Right ventricle myocardium superior (tissue), 1 donor: ENCODE data around the gene COTL1. TPM values are rescaled to one million over a fixed set of nuclear protein-coding genes. Genes with fewer than 3 reads are reported as not detected.
"Not testable (repeated sequence)": the region's sequence is repeated elsewhere in the genome, so short reads cannot be mapped to it uniquely, and the experiment has no call there.

Source experiments
- ATAC-seq: fragments of 200-7000 bp; cut with Tn5 transposase; one replicate; pipeline ENCODE4 v1.9.1; 2020; ENCODE audit warnings: mild to moderate bottlenecking; ENCODE audit not compliant: poor library complexity
- DNase-seq: peaks from one replicate; pipeline ENCODE4 v3.0.0-alpha.2; 2020
- intact Hi-C: fragments of 100-400 bp; cut with DNase I; formaldehyde crosslinking; loops from one replicate; pipeline ENCODE4 v1.11.2; 2022
- total RNA-seq: library from RNA; stranded (reverse); fragmentation: NEBNext Ultra II Directional; extraction: Animal tissue kit (Norgen Biotek cat#: 25700); gene quantifications from one replicate; pipeline ENCODE4 v1.2.1, GENCODE V29; 2021
- donor health status: DM: no; HTN: yes; CAD: no; lungs with severe emphysema.

Gene COTL1
- total RNA-seq, 1 donor from 2014 or later = 14.4 TPM

DNA sequence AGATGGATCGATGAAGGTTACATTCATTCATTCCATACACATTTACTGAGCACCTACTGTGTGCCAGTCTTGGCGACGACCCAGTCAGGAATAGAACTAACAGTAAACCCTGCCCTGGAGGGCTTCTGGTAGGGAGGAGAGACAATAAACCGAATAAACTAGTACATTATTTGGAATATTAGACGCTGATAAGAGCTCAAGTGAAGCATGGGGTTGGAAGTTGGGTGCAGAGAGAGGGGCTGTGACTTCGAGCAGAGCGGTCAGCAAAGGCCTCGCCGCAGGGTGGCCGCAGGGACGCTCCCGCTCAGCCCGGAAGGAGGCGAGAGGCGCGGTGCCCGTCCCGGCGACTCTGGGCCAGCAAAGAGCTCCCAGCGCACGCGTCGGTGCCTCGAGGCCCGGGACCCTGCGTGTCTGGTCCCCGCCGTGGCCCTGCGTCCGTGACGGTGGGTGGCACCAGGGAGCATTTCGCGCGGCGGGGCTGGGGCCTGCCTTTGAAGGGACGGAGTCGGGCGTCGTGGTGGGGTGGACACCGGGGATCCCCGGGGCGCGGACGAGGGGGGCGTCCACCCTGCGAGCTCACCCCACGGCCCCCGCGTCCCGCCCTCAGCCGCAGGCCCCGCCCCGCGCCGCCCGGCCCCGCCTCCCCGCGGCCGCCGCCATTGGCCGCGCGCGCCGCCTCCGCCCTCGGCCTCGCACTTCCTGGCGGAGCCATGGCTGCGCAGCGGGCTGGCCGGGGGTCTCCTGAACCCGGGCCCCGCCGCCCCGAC, 30.1 kb upstream of the COTL1 start, which contains the start of gene KLHL36:
Gene KLHL36, plus strand, starts transcription at position 684 of the 767 bp plus-strand sequence. CDS start 2,357 bp downstream, outside the sequence.
- intact Hi-C loops = no loop called here
- ATAC-seq = peak; percentile 75
- DNase-seq = peak; percentile 83

DNA sequence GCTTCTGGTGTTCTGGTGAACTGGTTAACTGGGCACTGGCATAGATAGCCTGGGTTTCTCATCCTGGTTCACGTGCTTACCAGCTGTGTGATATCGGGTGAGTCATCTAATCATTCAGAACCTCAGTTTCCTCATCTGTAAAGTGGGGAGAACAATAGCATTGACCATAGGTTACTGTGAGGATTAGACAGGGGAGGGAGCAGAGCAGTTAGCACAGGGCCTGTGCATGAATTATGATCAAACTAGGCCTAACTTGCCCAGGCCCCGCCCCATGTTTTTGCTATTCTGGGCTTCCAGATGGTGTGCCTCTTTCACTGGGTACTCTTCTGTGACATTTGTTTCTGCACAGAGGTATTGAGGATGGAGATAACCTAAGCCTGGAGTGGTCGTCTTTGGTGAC, 25.8 kb upstream of the COTL1 start:
- ATAC-seq (peak; percentile 4), DNase-seq (no peak)
- intact Hi-C loops = no loop called here

DNA sequence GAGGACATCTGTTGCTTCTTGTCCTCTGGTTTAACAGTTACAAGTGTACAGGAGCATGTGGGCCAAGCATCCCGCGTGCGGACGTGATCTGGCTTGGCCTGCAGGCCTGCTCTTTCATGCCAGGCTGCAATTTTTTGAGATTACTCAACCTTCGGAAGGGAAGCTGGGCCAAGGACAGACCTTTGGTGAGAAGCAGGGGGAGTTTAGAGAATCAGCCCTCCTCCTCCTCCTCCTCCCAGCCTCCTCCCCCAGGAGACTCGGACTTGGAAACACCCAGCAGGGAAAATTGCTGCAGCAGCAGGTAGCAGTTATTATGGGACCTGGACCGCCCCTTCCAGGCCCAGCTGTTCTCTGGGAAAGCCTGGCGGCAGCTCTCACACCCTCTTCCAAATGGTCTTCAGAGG, 25.3 kb upstream of the COTL1 start:
- DNase-seq = peak; percentile 89
- intact Hi-C loops = no loop called here
- ATAC-seq = peak; percentile 86

DNA sequence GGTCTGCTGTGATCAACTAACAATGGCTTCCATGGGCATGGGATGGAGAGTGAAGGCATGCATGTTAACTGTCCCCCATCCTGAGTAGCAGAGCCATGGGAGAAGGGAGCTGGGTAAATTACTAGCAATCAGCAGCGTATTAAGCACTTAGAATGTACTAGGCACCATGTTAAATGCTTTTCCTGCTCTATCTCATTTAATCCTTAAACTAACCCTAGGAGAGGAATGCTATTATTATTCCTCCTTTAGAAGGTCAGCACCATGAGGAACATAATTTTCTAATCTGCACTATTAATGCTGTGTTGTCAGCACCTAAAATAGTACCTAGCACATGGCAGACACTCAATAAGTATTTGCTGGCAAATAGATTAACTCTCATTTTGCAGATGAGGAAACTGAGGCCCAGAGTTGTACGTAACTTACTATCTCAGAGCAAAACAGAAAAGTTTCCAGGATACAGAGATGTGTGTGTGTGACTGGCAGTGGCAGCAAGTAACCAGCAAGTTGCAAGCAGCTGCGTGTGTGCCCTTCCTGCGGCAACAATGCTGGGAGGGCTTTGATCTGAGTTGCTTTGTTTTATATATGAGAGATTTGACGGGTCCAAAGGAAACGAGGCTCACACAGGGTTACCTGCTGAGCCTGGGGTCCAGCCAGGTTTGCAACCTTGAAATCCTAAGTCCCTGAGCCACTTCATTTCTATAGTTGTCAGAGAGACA, 23.9 kb upstream of the COTL1 start:
- no peak for ATAC-seq
- intact Hi-C loops = no loop called here
- no peak for DNase-seq

DNA sequence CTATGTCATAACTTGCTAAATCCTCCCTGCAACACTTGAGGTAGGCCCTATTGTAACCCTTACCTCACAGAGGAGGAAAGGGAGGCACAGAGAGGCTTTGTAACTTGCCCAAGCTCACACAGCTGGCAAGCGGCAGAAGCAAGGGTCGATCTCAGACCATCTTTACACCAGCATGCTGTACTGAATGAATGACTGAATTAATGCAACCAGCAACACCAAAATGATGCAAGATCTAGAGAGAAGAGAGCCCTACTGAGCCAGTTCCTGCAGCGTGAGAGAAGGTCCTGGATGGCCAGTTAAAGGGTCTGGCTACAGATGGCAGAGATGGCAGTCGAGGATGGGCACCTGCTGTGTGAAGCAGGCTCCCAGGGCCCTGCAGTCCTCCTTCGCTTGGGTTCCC, 22.3 kb upstream of the COTL1 start:
- ATAC-seq = no peak
- no peak for DNase-seq
- intact Hi-C loops = no loop called here

DNA sequence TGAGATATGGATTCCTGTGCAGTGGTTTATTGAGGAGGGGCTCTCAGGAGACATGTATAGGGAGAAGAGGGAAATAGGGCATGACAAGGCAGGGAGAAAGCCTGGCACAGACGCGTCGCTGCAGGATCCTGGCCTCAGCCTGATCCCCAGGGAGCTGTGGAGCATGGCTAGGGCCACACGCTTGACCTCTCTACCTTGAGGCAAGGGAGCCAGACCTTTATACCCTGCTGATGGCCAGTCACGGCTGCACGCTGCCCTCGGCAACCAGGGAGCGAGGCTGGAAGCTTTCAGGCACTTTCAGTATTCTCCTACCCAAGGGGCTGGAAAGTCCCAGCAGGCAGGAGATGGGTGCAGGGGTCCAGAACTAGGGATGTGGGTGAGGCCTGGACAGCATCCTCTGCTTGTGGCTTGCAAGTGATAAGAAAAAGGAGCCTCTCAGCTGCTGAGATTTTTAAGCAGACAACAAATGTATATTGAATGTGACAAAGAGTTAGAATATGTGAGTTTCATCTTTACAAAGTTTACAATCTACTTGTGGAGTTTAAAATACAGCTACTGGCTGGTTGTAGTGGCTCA, 20.4 kb upstream of the COTL1 start:
- no peak for DNase-seq
- no peak for ATAC-seq

DNA sequence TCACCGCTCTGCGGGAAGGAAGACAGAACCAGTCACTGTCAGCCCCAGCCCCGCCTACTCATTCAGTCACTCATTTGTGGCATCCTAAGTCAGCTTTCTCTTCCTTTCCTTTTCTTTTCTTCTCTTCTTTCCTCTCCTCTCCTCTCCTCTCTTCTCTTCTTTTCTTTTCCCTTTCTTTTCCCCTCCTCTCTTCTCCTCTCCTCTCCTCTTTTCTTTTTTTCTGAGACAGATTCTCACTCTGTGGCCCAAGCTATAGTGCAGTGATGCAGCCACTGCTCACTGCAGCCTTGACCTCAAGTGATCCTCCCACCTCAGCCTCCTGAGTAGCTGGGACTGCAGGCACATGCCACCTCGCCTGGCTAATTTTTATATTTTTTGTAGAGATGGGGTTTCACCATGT, 19.8 kb upstream of the COTL1 start:
- DNase-seq (no peak), ATAC-seq (no peak)
- intact Hi-C loops = no loop called here

More for the DNA sequence above, 20.4 kb upstream of the COTL1 start:
- intact Hi-C loops = no loop called here

DNA sequence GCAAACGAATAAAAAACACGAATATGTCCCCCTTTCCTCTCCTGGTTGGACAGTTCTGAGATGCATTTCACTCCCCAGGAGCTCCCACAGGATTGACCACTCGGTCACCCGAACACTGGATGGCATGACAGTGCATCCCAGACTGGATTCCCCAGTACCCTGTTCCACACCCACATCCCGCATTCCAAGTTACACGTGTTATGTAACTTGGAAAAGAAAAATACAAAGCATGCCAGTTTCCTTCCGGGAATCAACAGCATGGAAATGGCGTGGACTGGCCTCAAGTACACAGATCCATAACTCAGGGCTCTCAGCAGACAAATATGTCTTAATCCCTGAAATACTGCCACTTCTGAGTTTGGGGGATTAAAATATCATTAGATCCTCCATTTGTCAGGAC, 17.8 kb upstream of the COTL1 start:
- ATAC-seq = peak; percentile 8
- DNase-seq = no peak
- intact Hi-C loops = no loop called here

DNA sequence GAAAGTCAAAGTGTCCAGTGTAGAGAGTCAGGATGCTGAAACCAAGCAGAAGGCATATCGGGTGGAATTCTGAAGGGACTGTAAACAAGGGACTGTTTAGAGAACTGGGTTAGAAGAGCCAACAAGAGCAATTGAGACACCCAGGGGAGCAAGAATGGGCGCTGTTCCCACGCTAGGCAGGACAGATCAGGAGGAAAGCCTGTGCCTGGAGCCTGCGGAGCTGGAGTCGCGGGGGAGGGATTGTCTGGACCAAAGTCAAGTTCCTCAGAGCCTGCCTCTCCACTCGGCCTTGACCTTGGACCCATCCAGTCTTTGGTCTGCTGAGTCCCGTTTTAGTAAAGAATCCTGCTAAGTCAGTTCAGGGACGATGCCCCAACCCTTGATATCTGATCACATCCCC, 15.7 kb upstream of the COTL1 start:
- DNase-seq = peak; percentile 93
- intact Hi-C loops = no loop called here
- ATAC-seq = peak; percentile 85

DNA sequence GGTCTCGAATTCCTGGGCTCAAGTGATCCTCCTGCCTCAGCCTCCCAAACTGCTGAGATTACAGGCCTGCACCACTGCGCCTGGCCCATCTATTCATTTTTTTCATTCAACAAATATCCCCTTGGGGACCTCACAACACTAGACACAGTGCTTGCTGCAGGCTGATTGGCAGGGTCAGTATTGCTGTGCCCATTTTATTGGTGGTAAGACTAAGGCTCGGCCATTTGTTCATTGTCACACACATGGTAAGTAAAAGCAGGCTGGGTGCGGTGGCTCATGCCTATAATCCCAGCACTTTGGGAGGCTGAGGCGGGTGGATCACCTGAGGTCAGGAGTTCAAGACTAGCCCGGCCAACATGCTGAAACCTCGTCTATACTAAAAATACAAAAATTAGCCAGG, 15.0 kb upstream of the COTL1 start:
- intact Hi-C loops, ATAC-seq: not testable (repeated sequence)

DNA sequence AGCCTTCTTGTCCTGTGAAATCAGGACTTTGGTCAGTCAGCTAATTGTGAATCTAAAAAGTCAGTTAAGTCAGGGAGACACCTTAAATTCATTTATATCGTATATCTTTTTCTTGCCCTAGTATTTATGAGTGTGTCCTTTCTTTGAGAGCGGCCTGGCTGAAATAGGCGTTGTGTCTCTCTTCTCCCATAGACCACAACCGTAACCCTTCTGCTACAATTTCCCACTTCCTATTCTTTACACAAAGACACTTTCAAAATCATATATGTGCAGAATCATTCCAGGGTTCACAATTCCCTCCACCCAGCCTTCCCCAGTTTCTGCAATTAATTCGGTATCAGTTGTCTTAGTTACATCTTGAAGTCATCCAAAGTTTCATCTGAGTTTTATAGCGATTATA, 14.0 kb upstream of the COTL1 start:
- ATAC-seq (no peak), DNase-seq (no peak)
- intact Hi-C loops = no loop called here

More for the DNA sequence above, 15.0 kb upstream of the COTL1 start:
- not testable (repeated sequence) for DNase-seq

DNA sequence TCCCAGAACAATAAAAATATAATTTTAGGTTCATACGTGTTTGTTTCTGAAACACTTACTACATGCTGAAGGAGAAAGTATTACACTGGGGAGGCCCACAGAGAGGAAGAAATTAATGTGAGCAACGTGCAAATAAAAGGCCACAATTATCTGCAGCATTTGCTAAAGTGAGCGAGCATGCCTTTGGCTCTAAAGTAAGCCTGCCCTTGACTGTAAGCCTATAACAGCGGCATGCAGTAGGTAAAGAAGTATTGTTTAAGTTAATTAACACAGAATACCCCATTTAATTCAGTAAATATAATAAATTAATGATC, 13.2 kb upstream of the COTL1 start:
- ATAC-seq (no peak), DNase-seq (no peak)
- intact Hi-C loops = no loop called here

DNA sequence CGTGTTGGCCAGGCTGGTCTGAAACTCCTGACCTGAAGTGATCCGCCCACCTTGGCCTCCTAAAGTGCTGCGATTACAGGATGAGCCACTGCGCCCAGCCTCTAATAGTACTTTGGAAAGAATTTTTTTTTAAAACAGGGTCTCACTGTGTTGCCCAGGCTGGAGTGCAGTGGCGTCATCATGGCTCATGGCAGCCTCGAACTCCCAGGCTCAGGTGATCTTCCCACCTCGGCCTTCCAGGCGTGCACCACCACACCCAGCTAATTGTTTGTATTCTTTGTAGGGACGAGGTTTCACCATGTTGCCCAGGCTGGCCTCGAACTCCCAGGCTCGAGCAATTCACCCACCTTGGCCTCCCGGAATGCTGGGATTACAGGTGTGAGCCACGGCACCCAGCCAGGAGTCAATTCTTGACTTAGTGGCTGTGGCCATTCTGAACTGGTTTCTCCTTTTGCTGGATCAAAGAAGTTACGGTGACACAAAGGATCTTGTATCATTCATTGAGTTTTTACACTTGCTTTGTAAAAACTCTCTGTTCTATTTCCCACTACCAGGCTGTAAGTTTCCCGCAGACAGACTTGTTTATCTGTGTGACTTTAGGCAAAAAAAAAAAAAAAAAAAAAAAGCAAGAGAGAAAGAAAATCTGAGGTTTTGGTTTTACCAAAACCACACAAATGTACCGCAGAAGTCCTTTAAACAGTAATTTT, 12.7 kb upstream of the COTL1 start:
- no peak for ATAC-seq
- no peak for DNase-seq
- intact Hi-C loops = no loop called here

DNA sequence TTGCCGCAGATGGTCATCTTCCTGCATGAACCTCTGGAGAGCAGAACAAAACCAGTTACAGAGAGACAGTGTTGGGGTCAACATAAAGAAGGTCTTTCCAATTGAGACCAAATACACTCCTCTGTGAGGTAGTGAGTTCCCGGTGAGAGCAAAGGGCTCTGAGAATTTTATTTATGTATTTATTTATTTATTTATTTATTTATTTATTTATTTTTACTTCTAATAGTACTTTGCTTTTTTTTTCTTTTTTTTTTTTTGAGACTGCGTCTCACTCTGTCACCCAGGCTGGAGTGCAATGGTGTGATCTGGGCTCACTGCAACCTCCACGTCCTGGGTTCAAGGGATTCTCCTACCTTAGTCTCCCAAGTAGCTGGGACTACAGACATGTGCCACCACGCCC, 12.1 kb upstream of the COTL1 start:
- DNase-seq = no peak
- no peak for ATAC-seq
- intact Hi-C loops = no loop called here

DNA sequence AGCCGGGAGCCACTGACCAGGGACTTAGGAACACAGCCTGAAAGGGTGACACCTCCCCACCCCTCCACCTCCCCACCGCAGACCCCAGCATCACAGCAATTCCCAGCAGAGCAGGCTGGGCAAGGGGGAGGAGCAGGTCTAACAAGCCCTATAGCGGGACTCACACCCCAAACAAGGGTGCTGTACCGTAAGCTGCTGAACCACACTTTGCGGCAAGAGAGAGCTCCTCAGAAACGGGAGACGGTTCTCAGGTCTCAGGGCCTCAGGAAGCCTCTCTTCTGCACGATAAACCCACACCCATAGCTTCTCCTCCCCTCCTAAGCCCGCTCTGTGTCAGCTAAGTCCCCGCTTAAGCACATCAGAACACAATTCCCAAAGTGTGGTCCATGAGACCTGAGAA, 11.7 kb upstream of the COTL1 start:
- intact Hi-C loops = no loop called here
- ATAC-seq (no peak), DNase-seq (no peak)

DNA sequence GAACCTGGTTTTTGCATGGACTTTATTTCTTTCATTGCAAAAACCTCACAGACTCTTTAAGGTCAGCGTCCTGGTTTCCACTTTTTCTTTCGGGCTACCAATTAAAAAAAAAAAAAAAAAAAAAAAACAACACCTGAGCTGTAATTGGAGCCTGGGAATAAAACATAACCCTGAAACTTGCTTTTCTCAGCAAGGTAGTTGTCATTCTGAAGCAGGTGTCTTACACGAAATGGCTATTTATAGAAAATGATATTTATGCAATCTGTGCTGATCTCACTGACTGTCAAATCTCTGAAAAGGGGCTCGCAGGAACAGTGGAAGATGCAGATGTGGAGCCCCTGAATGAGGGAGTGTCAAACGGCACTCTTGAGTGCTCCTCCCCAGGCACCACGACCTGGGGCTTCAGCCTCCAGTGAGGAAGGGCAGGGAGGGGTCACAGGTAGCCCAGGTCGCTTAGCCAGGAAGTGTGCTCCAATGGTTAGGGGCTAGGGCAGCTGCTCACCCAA, 10.4 kb upstream of the COTL1 start:
- intact Hi-C loops = no loop called here
- ATAC-seq (no peak), DNase-seq (no peak)

DNA sequence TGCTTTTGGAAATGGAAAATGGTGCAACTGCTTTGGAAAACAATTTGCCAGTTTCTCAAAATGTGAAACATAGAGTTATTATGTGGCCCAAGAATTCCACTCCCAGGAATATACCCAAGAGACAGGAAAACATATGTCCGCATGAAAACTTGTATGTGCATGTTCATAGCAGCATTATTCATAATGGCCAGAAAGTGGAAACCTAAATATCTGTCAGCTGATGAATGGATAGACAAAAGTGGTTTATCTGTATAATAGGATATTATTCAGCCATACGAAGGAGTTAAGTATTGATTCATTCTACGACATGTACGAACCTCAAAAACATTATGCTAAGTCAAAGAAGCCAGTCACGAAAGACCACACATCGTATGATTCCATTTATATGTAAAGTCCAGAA, 7.7 kb upstream of the COTL1 start:
- intact Hi-C loops = no loop called here
- no peak for DNase-seq

DNA sequence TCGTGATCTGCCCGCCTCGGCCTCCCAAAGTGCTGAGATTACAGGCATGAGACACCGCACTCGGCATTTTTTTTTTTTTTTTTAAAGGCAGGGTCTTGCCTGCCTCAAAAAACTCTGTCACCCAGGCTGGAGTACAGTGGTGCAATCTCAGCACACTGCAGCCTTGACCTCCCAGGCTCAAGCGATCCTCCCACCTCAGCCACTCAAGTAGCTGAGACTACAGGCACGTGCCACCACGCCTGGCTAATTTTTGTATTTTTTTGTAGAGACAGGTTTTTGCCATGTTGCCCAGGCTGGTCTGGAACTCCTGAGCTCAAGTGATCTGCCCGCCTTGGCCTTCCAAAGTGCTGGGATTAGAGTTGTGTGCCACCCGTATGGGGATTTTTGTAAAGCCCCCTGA, 3.0 kb upstream of the COTL1 start:
- intact Hi-C loops = loop anchor here (2.0 kb wide), 1 partner anchor 104 kb away; no protein-coding TSS in a partner anchor
- not testable (repeated sequence) for DNase-seq, ATAC-seq

More for the DNA sequence above, 7.7 kb upstream of the COTL1 start:
- no peak for ATAC-seq
